ENCODE measurements around the gene AHRR. TPM values are rescaled to one million over a fixed set of nuclear protein-coding genes. Genes with fewer than 3 reads are reported as not detected.
"Not testable (repeated sequence)": the region's sequence is repeated elsewhere in the genome, so short reads cannot be mapped to it uniquely, and the experiment has no call there.

The AHRR gene
- total RNA-seq, 1 donor: 31.9 TPM

DNA sequence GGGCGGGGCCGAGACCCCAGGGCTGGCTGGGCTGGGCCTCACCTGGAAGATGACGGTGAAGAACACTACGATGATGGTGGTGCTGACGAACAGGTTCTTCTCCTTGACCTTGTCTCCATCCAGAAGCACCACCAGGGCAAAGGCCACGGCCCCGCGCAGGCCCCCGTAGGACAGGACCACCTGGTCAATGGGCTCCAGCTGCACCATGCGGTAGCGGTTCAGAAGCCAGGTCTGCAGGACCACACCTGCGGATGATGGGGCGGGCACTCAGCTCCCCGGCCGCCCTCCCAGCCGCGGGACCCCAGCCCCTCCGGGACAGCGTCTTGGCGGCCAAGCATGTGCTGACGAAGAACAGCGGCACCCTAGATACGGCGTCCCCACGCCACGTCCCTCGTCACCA, 161.0 kb downstream of the AHRR start:
- TF ChIP-seq, protein P1, sequence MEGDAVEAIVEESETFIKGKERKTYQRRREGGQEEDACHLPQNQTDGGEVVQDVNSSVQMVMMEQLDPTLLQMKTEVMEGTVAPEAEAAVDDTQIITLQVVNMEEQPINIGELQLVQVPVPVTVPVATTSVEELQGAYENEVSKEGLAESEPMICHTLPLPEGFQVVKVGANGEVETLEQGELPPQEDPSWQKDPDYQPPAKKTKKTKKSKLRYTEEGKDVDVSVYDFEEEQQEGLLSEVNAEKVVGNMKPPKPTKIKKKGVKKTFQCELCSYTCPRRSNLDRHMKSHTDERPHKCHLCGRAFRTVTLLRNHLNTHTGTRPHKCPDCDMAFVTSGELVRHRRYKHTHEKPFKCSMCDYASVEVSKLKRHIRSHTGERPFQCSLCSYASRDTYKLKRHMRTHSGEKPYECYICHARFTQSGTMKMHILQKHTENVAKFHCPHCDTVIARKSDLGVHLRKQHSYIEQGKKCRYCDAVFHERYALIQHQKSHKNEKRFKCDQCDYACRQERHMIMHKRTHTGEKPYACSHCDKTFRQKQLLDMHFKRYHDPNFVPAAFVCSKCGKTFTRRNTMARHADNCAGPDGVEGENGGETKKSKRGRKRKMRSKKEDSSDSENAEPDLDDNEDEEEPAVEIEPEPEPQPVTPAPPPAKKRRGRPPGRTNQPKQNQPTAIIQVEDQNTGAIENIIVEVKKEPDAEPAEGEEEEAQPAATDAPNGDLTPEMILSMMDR (IDR thresholded peaks at IDR 0.05; ENCODE audit: insufficient read depth, low read length): no peak
- DNase-seq (ENCODE audit: low read depth): no peak
- H3K4me3 ChIP-seq (ENCODE audit: low read depth, low read length): no peak overlapping the region

DNA sequence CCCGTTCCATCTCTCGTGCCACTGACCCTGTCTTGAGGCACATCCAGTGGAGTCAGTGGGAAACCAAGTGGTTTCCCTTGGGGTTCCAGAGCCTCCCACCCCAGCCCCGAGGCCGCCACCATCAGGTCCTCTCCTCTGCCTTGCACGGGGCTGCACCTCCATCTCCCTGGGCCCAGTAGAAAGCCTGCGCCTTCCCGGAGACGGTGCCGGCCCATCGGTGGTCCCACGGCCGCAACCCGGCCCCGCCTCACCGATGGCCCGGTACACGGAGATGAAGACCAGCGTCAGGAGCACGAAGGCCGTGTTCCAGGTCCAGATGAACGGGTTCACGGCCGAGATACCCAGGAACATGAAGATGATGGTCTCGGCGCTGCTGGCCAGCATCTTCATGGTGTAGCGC, 161.5 kb downstream of the AHRR start:
- DNase-seq (ENCODE audit: low read depth): no peak
- no peak overlapping the region for H3K4me3 ChIP-seq (ENCODE audit: low read depth, low read length)
- TF ChIP-seq, protein P1 (IDR thresholded peaks at IDR 0.05; ENCODE audit: insufficient read depth, low read length): no peak

DNA sequence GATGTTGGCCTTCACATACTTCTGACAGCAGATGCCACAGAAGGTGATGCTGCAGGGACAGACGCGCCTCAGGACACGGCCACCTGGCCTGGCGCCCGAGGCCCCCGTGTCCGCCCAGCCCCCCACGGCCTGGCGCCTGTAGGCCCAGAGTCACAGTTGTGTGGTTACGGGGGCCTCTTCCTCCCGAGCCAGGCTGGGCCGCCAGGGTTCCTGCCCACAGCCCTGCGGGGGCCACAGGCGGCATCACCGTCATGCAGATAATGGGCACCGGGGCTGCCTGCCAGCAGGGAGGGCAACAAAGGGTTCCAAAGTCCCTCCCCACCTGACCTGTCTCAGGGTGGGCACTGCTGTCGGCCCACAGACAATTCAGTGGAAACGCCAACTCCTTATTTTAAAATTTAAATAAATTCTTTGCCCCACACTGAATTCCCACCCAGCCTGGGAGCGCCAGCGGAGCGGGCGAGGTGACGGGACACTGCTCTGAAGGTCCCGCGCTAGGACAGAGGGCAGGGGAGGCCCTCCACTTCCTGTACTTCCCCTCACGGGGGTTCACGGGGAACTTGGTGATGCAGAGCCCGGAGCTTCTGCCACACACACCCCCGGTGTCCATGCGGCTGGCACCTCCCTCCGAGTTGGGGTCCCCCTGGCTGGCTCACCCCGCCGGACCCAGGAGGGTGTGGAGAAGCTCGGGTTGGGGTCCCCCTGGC, 162.1 kb downstream of the AHRR start:
- no peak for DNase-seq (ENCODE audit: low read depth)
- no peak overlapping the region for H3K4me3 ChIP-seq (ENCODE audit: low read depth, low read length)
- TF ChIP-seq, protein P1 (IDR thresholded peaks at IDR 0.05; ENCODE audit: insufficient read depth, low read length): no peak

DNA sequence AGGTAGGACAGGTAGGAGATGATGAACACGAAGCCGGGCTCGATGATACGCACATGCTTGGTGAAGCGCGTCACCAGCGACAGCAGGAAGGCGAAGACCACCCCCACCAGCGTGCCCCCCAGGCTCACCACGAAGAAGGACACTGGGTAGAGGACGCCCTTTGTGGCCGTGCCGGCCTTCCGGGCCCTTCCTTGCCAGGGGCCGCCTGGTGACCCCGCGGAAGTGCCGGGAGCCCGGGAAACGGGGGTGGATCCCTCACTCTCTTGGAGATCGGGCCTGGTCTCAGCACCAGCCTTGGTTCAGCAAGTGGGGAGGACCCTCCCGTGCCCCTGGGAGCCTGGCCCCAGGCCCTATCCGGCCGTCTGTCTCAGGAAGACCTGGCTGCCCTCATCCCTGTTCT, 163.0 kb downstream of the AHRR start:
- no peak overlapping the region for H3K4me3 ChIP-seq (ENCODE audit: low read depth, low read length)
- no peak for DNase-seq (ENCODE audit: low read depth)
- TF ChIP-seq, protein P1 (IDR thresholded peaks at IDR 0.05; ENCODE audit: insufficient read depth, low read length): no peak

DNA sequence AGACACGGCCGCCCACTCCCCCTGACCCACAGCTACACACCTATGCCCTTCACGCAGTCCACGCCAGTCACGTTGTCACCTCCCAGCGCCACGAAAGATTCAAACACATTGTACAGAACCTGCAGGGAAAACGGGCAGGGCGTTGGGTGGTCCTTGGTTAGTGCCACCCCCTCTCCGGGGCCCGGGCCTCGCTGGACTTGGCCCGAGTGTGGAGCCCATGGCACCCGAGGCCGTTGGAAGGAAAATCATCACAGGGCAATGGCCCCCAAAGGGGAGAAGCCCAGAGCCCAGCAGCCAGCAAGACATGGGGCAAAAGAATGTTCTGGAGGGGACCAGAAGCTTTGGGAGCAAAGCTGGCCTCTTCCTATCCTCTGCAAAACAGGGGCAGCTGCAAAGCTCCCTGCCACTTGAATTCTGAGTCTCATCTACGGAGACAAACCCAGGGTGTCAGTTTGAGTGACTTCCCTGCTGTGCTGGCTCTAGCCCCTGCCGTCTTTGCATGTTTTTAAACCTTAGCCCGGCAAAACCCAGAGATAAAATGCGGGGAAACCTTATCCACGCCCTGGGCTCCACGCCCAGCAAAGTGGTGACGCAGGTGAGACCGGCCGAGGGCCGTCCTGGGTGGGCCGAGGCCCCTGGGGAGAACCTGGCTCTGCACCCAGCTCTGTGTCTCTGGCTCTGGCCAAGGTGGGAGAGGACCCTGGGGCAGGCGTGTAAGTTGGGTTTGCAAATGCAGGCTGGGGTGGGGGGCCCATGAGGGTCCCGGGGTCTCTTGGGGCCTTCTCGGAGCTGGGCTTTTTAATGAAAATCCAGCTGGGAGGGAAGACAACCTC, 163.8 kb downstream of the AHRR start:
- TF ChIP-seq, protein P1 (IDR thresholded peaks at IDR 0.05; ENCODE audit: insufficient read depth, low read length): no peak
- H3K4me3 ChIP-seq (ENCODE audit: low read depth, low read length): no peak overlapping the region
- no peak for DNase-seq (ENCODE audit: low read depth)

DNA sequence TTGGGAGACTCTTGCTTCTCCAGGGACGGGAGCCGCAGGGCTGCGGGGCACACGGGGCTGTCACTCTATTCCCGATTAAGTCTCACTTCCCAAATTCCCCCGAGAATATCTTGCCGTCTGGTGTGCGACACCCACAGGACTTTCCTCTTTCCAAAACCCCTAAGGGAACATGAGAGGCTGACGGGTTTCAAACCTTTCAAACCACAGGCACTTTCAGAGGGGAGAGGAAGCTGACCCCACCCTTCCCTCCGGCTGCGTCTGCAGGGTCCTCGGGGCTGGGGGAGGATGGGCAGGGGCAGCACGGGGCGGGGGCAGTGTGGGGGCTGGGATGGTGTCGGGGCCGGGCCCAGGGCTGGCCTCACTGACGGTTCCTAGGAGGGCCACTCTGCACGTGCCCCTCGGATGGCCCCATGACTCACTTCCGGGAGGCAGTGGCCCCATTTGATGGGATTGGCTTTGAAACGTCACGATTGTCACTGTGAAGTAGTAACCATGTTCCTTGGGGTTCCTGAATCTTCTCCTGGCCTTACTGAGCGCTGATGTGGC, 164.5 kb downstream of the AHRR start:
- no peak overlapping the region for H3K4me3 ChIP-seq (ENCODE audit: low read depth, low read length)
- no peak for DNase-seq (ENCODE audit: low read depth)
- TF ChIP-seq, protein P1 (IDR thresholded peaks at IDR 0.05; ENCODE audit: insufficient read depth, low read length): no peak

DNA sequence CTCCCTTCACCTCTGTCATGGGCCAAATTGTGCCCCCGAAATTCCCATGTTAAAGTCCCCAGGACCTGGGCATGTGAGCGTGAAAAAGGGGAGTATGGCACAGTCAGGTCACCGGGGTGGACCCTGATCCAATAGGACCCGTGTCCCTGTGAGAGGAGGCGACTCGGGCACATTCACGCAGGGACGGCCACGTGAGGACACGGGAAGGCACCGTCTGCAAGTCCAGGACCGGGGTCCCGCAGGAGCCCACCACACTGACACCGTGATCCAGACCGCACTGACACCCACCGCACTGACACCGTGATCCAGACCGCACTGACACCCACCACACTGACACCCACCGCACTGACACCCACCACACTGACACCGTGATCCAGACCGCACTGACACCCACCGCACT, 165.1 kb downstream of the AHRR start:
- not testable (repeated sequence) for H3K4me3 ChIP-seq (ENCODE audit: low read depth, low read length)

More for the DNA sequence above, 165.1 kb downstream of the AHRR start:
- DNase-seq (ENCODE audit: low read depth): not testable (repeated sequence)

All from fibroblast of the aortic adventitia (primary cell).